A549 (cell line): ENCODE results near the gene FKBP7. TPM values are rescaled to one million over a fixed set of nuclear protein-coding genes. Genes with fewer than 3 reads are reported as not detected.

Experiments used
- ATAC-seq, 2 experiments: fragments of 200-7000 bp in 1 of 2; fragments of >200 bp in 1 of 2; cut with Nextera tagmentation in 1 of 2; cut with Tn5 transposase in 1 of 2; 3 replicates each; pipeline versions ENCODE4 v1.8.0 to v1.9.1; 2018 to 2020; ENCODE audit warnings: mild to moderate bottlenecking in 1 of 2, moderate library complexity in 1 of 2
- CTCF ChIA-PET: fragments of 300-600 bp; sonication (Branson Sonifier 250); formaldehyde crosslinking; extraction: SDS; loops from one replicate; lab custom pipeline; 2021; ENCODE audit warnings: antibody characterized with exemption, inconsistent platforms; lab: Yijun Ruan, JAX
- POLR2A ChIA-PET: fragments of 350-600 bp; formaldehyde crosslinking; extraction: SDS; loops from one replicate; lab custom pipeline; 2021; ENCODE audit warnings: antibody characterized with exemption, inconsistent platforms; lab: Yijun Ruan, JAX
- DNase-seq, 2 experiments: peaks; one replicate each; pipeline versions ENCODE4 v3.0.0 to v3.0.0-alpha.2; 2011 to 2016; ENCODE audit warnings: low read depth in 1 of 2, low spot score in 1 of 2
- FAIRE-seq: peaks from 2 replicates; lab custom pipeline; 2011; peaks lifted over from hg19 to GRCh38; lab: Jason Lieb, UNC
- H3K27ac ChIP-seq, 2 experiments: fragments of >200 bp; sonication (Bioruptor Twin); formaldehyde crosslinking; 3 replicates each; pipeline ENCODE4 v1.5.1; 2016 to 2017
- H3K4me1 ChIP-seq: fragments of >200 bp; sonication (Bioruptor Twin); formaldehyde crosslinking; 3 replicates; pipeline ENCODE4 v1.6.1; 2016
- H3K4me2 ChIP-seq: fragments of >200 bp; sonication (Bioruptor Twin); formaldehyde crosslinking; 3 replicates; pipeline ENCODE4 v1.6.1; 2016
- H3K4me3 ChIP-seq: fragments of >200 bp; sonication (Bioruptor Twin); formaldehyde crosslinking; 3 replicates; pipeline ENCODE4 v1.5.1; 2016
- H3K9me3 ChIP-seq: fragments of >200 bp; sonication (Bioruptor Twin); formaldehyde crosslinking; 3 replicates; pipeline ENCODE4 v1.6.1; 2016
- CEBPB ChIP-seq, 2 experiments: fragments of >200 bp in 1 of 2; sonication (Bioruptor Twin) in 1 of 2; formaldehyde crosslinking in 1 of 2; IDR thresholded peaks; 2 replicates each; pipeline ENCODE4 v1.6.1; 2012 to 2016
- CHD4 ChIP-seq: fragments of 200-600 bp; sonication (generic); IDR thresholded peaks from 2 replicates; pipeline ENCODE4 v1.6.1; 2016; ENCODE audit warnings: antibody characterized with exemption, mild to moderate bottlenecking, borderline replicate concordance
- ESRRA ChIP-seq: fragments of 150-350 bp; IDR thresholded peaks from 2 replicates; pipeline ENCODE4 v1.6.1; 2014; ENCODE audit warnings: mild to moderate bottlenecking, low read length, borderline replicate concordance
- FOSL2 ChIP-seq, 2 experiments: fragments of 450-650 bp in 1 of 2; fragments of >200 bp in 1 of 2; sonication (Bioruptor Twin) in 1 of 2; formaldehyde crosslinking; IDR thresholded peaks; 2 replicates each; pipeline versions ENCODE4 v1.5.0 to v1.6.1; 2016 to 2020; ENCODE audit warnings: mild to moderate bottlenecking in 1 of 2, moderate library complexity in 1 of 2
- FOXS1 ChIP-seq: fragments of 250-450 bp; sonication (Bioruptor Pico); IDR thresholded peaks from 2 replicates; pipeline ENCODE4 v1.5.0; 2020; ENCODE audit warnings: mild to moderate bottlenecking, moderate library complexity
- HDAC2 ChIP-seq: fragments of 200-600 bp; sonication (generic); IDR thresholded peaks from 2 replicates; pipeline ENCODE4 v1.6.1; 2016
- HES2 ChIP-seq: fragments of >200 bp; sonication (Bioruptor Twin); formaldehyde crosslinking; IDR thresholded peaks from 2 replicates; pipeline ENCODE4 v1.6.1; 2016
- HOXB5 ChIP-seq: fragments of 250-450 bp; sonication (Bioruptor Pico); IDR thresholded peaks from 2 replicates; pipeline ENCODE4 v1.5.0; 2020; ENCODE audit warnings: mild to moderate bottlenecking, moderate library complexity
- JUN ChIP-seq, 2 experiments: fragments of >200 bp; sonication (Bioruptor Twin); formaldehyde crosslinking; IDR thresholded peaks; 2 replicates in 1 of 2; 3 replicates in 1 of 2; pipeline ENCODE4 v1.6.1; 2016 to 2017
- KDM5A ChIP-seq: fragments of 200-600 bp; sonication (generic); IDR thresholded peaks from 2 replicates; pipeline ENCODE4 v1.6.1; 2016; ENCODE audit warnings: antibody characterized with exemption, mild to moderate bottlenecking
- MAX ChIP-seq: IDR thresholded peaks from 2 replicates; pipeline ENCODE4 v1.6.1; 2012
- NFE2L2 ChIP-seq: fragments of 150-350 bp; conservative IDR thresholded peaks from 2 replicates; pipeline ENCODE4 v1.6.1; 2014; ENCODE audit warnings: low read length
- NPAS2 ChIP-seq: fragments of 250-450 bp; sonication (Bioruptor Pico); IDR thresholded peaks from 2 replicates; pipeline ENCODE4 v1.8.0; 2022; ENCODE audit warnings: mild to moderate bottlenecking, moderate library complexity, borderline replicate concordance
- RAD21 ChIP-seq, 2 experiments: fragments of >200 bp in 1 of 2; sonication (Bioruptor Twin) in 1 of 2; formaldehyde crosslinking in 1 of 2; IDR thresholded peaks in 1 of 2; conservative IDR thresholded peaks in 1 of 2; 2 replicates in 1 of 2; 3 replicates in 1 of 2; pipeline ENCODE4 v1.6.1; 2012 to 2018; ENCODE audit warnings: inconsistent platforms in 1 of 2
- SMC3 ChIP-seq: fragments of >200 bp; sonication (Bioruptor Twin); formaldehyde crosslinking; IDR thresholded peaks from 3 replicates; pipeline ENCODE4 v1.6.1; 2018; ENCODE audit warnings: inconsistent platforms
- SREBF2 ChIP-seq: fragments of 450-650 bp; IDR thresholded peaks from 2 replicates; pipeline ENCODE4 v1.6.1; 2014; ENCODE audit warnings: mild to moderate bottlenecking, moderate library complexity
- TFCP2L1 ChIP-seq: fragments of 250-450 bp; sonication (Bioruptor Pico); IDR thresholded peaks from 2 replicates; pipeline ENCODE4 v1.5.0; 2021; ENCODE audit warnings: mild to moderate bottlenecking
- USF2 ChIP-seq: fragments of 450-650 bp; IDR thresholded peaks from 2 replicates; pipeline ENCODE4 v1.6.1; 2014; ENCODE audit warnings: antibody characterized with exemption
- ZNF302 ChIP-seq: fragments of 250-450 bp; sonication (Bioruptor Pico); IDR thresholded peaks from 2 replicates; pipeline ENCODE4 v1.9.0; 2021; ENCODE audit warnings: inconsistent platforms, mild to moderate bottlenecking, moderate library complexity
- ZSCAN20 ChIP-seq: fragments of 250-450 bp; sonication (Bioruptor Pico); IDR thresholded peaks from 2 replicates; pipeline ENCODE4 v1.8.0; 2022; ENCODE audit warnings: mild to moderate bottlenecking, moderate library complexity
- WGBS: methylation state at CpG from one replicate; pipeline ENCODE4 v1.1.6; 2017; ENCODE audit errors: missing lambda C conversion rate; 5-methylcytosine and 5-hydroxymethylcytosine counted together
- polyA plus RNA-seq, 4 experiments: library from polyadenylated mRNA; depleted of rRNA in 3 of 4; stranded (reverse); fragments of >200 nt; fragmentation: RNase III in 1 of 4; extraction: RNeasy Plus Mini Kit Qiagen cat#74134 plus additional on column Dnase treatment in 1 of 4; gene quantifications; 2 replicates in 3 of 4; 3 replicates in 1 of 4; pipeline ENCODE4 v1.2.3, GENCODE V29; 2011 to 2017

The FKBP7 gene
- polyA plus RNA-seq, 2 of the 4 experiments (the other 2 are of a cell fraction) = 15.2 to 23.7 TPM

- ChIA-PET POLR2A (no interaction called here), CTCF (interaction anchor here (1.1 kb wide), 1 partner anchor 38 kb away, joined by 3 read pairs; no protein-coding TSS in a partner anchor)
- FAIRE-seq = no peak
- Histone ChIP-seq H3K4me3 (no peak overlapping the region), H3K27ac (no peak overlapping the region), H3K4me1 (peaks cover 43% of the 10 kb centered on the region), H3K4me2 (peak overlapping the region; percentile 52), H3K9me3 (no peaks in the 10 kb centered on the region)
- DNase-seq = no peak
- no peak for TF ChIP-seq KDM5A
- TF ChIP-seq CHD4 = no peak
- no peak for TF ChIP-seq ZSCAN20
- no peak for TF ChIP-seq NPAS2 (CRISPR knock-in tag)
- TF ChIP-seq RAD21 (conservative IDR thresholded peaks at IDR 0.05 in 1 of 2, IDR thresholded peaks at IDR 0.05 in 1 of 2) = no peak
- no peak for TF ChIP-seq FOSL2 (IDR thresholded peaks at IDR 0.05)
- TF ChIP-seq FOSL2 (CRISPR knock-in tag; IDR thresholded peaks at IDR 0.05) = no peak
- no peak for TF ChIP-seq TFCP2L1
- TF ChIP-seq HES2 = no peak
- no peak for TF ChIP-seq ESRRA
- no peak for TF ChIP-seq HDAC2
- no peak for TF ChIP-seq ZNF302 (CRISPR knock-in tag)
- no peak for TF ChIP-seq NFE2L2
- TF ChIP-seq FOXS1 (CRISPR knock-in tag) = no peak
- TF ChIP-seq JUN (IDR thresholded peaks at IDR 0.05) = no peak
- no peak for TF ChIP-seq HOXB5
- no peak for TF ChIP-seq SREBF2
- TF ChIP-seq SMC3 = no peak
- no peak for TF ChIP-seq USF2
- TF ChIP-seq CEBPB (IDR thresholded peaks at IDR 0.05) = no peak
- no peak for ATAC-seq
- WGBS = 55% methylated on average over 6 of the region's 6 CpGs
These were observed 6.0 kb upstream of the FKBP7 start for GRCh38 chr2:178484245-178485041.

- CTCF ChIA-PET = interaction anchor here (0.6 to 0.7 kb wide), 4 partner anchors 13 to 65 kb away, joined by 3 read pairs; no protein-coding TSS in a partner anchor
- H3K4me2 ChIP-seq = peak overlapping the region; percentile 90
- DNase-seq = no peak
These were observed 4.0 kb upstream of the FKBP7 start for GRCh38 chr2:178482437-178482836.

More at GRCh38 chr2:178482437-178482836, 4.0 kb upstream of the FKBP7 start:
- Histone ChIP-seq H3K9me3 (no peaks in the 10 kb centered on the region), H3K27ac (no peak overlapping the region), H3K4me1 (peaks cover 49% of the 10 kb centered on the region), H3K4me3 (no peak overlapping the region)
- WGBS = 95% methylated on average over 4 of the region's 4 CpGs
- ATAC-seq = no peak
- POLR2A ChIA-PET = interaction anchor here (0.6 to 1.7 kb wide), 3 partner anchors 18 to 1585 kb away, joined by 4 to 6 read pairs (median 5); partner anchors contain the start of genes PJVK and PRKRA
- FAIRE-seq = no peak
- TF ChIP-seq MAX = no peak
- TF ChIP-seq FOSL2 (IDR thresholded peaks at IDR 0.05) = no peak
- TF ChIP-seq FOSL2 (CRISPR knock-in tag; IDR thresholded peaks at IDR 0.05) = peak; percentile 62
